Measurements from ENCODE around the gene LDB2.

GRCh38 chr4:16505726-16506125 lies 392.7 kb downstream of the LDB2 start:
- TF ChIP-seq, protein P1, sequence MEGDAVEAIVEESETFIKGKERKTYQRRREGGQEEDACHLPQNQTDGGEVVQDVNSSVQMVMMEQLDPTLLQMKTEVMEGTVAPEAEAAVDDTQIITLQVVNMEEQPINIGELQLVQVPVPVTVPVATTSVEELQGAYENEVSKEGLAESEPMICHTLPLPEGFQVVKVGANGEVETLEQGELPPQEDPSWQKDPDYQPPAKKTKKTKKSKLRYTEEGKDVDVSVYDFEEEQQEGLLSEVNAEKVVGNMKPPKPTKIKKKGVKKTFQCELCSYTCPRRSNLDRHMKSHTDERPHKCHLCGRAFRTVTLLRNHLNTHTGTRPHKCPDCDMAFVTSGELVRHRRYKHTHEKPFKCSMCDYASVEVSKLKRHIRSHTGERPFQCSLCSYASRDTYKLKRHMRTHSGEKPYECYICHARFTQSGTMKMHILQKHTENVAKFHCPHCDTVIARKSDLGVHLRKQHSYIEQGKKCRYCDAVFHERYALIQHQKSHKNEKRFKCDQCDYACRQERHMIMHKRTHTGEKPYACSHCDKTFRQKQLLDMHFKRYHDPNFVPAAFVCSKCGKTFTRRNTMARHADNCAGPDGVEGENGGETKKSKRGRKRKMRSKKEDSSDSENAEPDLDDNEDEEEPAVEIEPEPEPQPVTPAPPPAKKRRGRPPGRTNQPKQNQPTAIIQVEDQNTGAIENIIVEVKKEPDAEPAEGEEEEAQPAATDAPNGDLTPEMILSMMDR (IDR thresholded peaks at IDR 0.05) = no peak
- TF ChIP-seq EP300 (IDR thresholded peaks at IDR 0.05) (no peak), POLR2A (IDR thresholded peaks at IDR 0.05) (no peak)

All from tibial nerve (tissue), 4 donors.